Activated B cell treated with CpG ODN at 0.5 μM for 24 hours (primary cell): ENCODE measurements around the gene CFAP73. TPM values are rescaled to one million over a fixed set of nuclear protein-coding genes. Genes with fewer than 3 reads are reported as not detected.

Experiments
- ATAC-seq: fragments of 200-7000 bp; cut with Tn5 transposase; one replicate; pipeline ENCODE4 v1.10.0; 2021; ENCODE audit warnings: low read depth, mild to moderate bottlenecking, moderate library complexity
- CTCF ChIA-PET: fragments of 350-600 bp; sonication (Branson Sonifier 250); formaldehyde crosslinking; loops from one replicate; lab custom pipeline; 2021; ENCODE audit warnings: antibody characterized with exemption; lab: Charles Lee
- POLR2A ChIA-PET: fragments of 350-600 bp; sonication (Branson Sonifier 250); formaldehyde crosslinking; loops from one replicate; lab custom pipeline; 2021; ENCODE audit warnings: antibody characterized with exemption; lab: Charles Lee
- DNase-seq: peaks from one replicate; pipeline ENCODE4 v3.0.0; 2022
- H3K27ac Mint-ChIP-seq: one replicate; pipeline ENCODE4 v1.8.0; 2020; ENCODE audit warnings: mixed read lengths
- H3K27me3 Mint-ChIP-seq: one replicate; pipeline ENCODE4 v1.8.0; 2021; ENCODE audit warnings: mixed read lengths
- H3K36me3 Mint-ChIP-seq: one replicate; pipeline ENCODE4 v1.8.0; 2021; ENCODE audit warnings: low read depth, mixed read lengths
- H3K4me1 Mint-ChIP-seq: one replicate; pipeline ENCODE4 v1.8.0; 2021; ENCODE audit warnings: mixed read lengths
- H3K4me3 Mint-ChIP-seq: one replicate; pipeline ENCODE4 v1.8.0; 2020; ENCODE audit warnings: mild to moderate bottlenecking, mixed read lengths
- H3K9me3 Mint-ChIP-seq: one replicate; pipeline ENCODE4 v1.8.0; 2020; ENCODE audit warnings: mixed read lengths
- intact Hi-C: fragments of 100-400 bp; cut with micrococcal nuclease; formaldehyde crosslinking; loops from one replicate; pipeline ENCODE4 v1.15.1; 2024
- total RNA-seq: library from RNA; stranded (reverse); gene quantifications from 2 replicates; pipeline ENCODE4 v1.2.3, GENCODE V29; 2022
- TF ChIP-seq, protein P1 (sequence below): fragments of 200-600 bp; IDR thresholded peaks from one replicate; pipeline ENCODE4 v1.8.0; 2022; ENCODE audit warnings: antibody characterized with exemption, mild to moderate bottlenecking

CFAP73 gene
- total RNA-seq, 1 donor from 2014 or later: 1.1 TPM

DNA sequence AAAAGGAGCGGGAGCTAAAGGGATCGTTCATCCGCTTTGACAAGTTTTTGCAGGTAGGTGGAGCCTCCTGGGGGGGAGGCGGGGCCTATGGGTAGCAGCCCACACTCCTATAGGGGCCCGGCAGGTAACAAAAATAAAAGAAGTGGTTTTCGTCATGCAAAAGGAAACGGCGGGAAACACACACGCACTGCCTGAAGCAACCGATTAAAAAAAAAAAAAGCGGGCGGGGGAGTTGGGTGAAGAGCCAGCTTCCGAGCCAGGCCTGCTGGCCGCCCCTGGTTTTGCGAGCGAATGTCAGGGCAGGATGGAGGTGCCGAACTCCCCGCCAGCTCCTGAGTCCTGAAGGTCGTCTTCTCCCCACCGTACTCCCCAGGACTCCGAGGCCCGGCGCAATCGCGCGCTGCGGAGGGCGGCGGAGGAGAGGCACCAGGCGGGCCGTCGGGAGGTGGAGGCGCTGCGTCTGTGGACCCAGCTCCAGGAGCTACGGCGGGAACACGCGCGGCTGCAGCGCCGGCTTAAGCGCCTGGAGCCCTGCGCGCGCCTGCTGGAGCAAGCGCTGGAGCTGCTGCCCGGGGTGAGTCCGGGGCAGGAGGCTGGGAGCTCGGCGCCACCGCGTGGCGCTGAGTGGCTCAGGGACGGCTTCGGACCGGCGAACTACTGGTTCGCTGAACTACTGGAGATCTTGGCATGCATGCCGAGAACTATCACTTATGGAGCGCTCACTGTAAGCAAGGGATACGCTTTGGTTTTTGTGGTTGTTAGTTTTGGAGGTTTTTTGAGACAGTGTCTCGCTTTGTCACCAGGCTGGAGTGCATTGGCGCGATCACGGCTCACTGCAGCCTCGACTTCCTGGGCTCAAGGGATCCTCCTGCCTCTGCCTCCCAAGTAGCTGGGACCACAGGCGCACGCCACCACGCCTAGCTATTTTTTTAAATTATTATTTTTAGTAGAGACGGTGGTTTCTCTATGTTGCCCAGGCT is 3.6 kb downstream of the CFAP73 start:
- peaks cover 24% of the 10 kb centered on the region for H3K4me1 Mint-ChIP-seq
- TF ChIP-seq, protein P1, sequence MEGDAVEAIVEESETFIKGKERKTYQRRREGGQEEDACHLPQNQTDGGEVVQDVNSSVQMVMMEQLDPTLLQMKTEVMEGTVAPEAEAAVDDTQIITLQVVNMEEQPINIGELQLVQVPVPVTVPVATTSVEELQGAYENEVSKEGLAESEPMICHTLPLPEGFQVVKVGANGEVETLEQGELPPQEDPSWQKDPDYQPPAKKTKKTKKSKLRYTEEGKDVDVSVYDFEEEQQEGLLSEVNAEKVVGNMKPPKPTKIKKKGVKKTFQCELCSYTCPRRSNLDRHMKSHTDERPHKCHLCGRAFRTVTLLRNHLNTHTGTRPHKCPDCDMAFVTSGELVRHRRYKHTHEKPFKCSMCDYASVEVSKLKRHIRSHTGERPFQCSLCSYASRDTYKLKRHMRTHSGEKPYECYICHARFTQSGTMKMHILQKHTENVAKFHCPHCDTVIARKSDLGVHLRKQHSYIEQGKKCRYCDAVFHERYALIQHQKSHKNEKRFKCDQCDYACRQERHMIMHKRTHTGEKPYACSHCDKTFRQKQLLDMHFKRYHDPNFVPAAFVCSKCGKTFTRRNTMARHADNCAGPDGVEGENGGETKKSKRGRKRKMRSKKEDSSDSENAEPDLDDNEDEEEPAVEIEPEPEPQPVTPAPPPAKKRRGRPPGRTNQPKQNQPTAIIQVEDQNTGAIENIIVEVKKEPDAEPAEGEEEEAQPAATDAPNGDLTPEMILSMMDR: no peak
- POLR2A ChIA-PET: interaction anchor here (0.8 to 2.7 kb wide), 15 partner anchors 10 to 175 kb away, joined by 3 to 14 read pairs (median 4); partner anchors contain the start of genes DDX54, OAS2, RASAL1 and RITA1
- intact Hi-C loops: loop anchor here (1.0 to 2.0 kb wide), 4 partner anchors 11 to 105 kb away; no protein-coding TSS in a partner anchor
- H3K27me3 Mint-ChIP-seq: peaks cover 8% of the 10 kb centered on the region
- peaks cover 17% of the 10 kb centered on the region for H3K36me3 Mint-ChIP-seq
- CTCF ChIA-PET: interaction anchor here (0.8 to 2.7 kb wide), 20 partner anchors 11 to 252 kb away, joined by 3 to 46 read pairs (median 4); partner anchors contain the start of gene RASAL1
- no peak overlapping the region for H3K27ac Mint-ChIP-seq
- peak overlapping the region; percentile 80 for H3K4me3 Mint-ChIP-seq
- ATAC-seq (peak; percentile 66), DNase-seq (peak; percentile 45)
- no peaks in the 10 kb centered on the region for H3K9me3 Mint-ChIP-seq

DNA sequence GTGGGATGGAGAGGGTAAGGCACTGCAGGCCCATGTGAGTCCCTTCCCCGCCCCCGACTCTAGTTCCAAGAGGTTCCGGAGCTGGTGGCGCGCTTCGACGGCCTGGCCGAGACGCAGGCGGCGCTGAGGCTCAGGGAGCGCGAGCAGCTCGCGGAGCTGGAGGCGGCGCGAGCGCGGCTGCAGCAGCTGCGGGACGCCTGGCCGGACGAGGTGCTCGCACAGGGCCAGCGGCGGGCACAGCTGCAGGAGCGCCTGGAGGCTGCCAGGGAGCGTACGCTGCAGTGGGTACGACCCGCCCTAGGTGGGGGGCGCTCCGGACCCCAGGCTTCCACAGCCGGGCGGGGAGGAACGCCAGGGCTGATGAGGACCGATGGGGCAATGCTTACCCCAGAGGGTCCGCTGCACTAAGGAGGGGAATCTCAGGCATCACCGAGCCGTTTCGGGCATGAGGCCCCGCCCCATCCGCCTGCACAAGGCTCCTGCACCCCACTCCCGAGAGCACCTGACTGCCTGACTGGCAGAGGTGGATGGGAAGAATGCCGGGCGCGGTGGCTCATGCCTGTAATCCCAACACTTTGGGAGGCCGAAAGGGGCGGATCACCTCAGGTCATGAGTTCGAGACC is 4.9 kb downstream of the CFAP73 start:
- POLR2A ChIA-PET: interaction anchor here (0.6 to 1.9 kb wide), 8 partner anchors 12 to 104 kb away, joined by 3 to 9 read pairs (median 5); partner anchors contain the start of genes DDX54 and RASAL1
- peaks cover 24% of the 10 kb centered on the region for H3K4me1 Mint-ChIP-seq
- intact Hi-C loops: loop anchor here (1.0 kb wide), 1 partner anchor 56 kb away; no protein-coding TSS in a partner anchor
- H3K36me3 Mint-ChIP-seq: peaks cover 30% of the 10 kb centered on the region
- CTCF ChIA-PET: interaction anchor here (1.0 to 2.7 kb wide), 7 partner anchors 13 to 254 kb away, joined by 3 to 46 read pairs (median 6); no protein-coding TSS in a partner anchor
- H3K27ac Mint-ChIP-seq: no peak overlapping the region
- no peaks in the 10 kb centered on the region for H3K9me3 Mint-ChIP-seq
- no peak for DNase-seq
- peak overlapping the region; percentile 24 for H3K4me3 Mint-ChIP-seq
- ATAC-seq: peak; percentile 27
- H3K27me3 Mint-ChIP-seq: peaks cover 8% of the 10 kb centered on the region
- TF ChIP-seq, protein P1: no peak

DNA sequence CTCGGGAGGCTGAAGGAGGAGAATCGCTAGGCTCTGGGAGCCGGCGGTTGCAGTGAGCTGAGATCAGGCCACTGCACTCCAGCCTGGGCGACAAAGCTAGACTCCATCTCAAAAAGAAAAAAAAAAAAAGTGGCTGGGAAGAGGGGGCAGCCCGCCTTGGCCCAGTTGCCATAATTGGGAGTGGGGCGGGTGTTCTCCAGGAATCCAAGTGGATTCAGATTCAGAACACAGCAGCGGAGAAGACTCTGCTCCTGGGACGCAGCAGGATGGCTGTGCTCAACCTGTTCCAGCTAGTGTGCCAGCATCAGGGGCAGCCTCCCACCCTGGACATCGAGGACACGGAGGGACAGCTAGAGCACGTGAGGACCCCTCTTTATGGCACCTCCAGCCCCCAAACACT is 5.5 kb downstream of the CFAP73 start:
- Mint-ChIP-seq H3K4me1 (peaks cover 24% of the 10 kb centered on the region), H3K9me3 (no peaks in the 10 kb centered on the region), H3K27me3 (peaks cover 8% of the 10 kb centered on the region), H3K36me3 (peaks cover 36% of the 10 kb centered on the region), H3K27ac (no peak overlapping the region), H3K4me3 (no peak overlapping the region)
- CTCF ChIA-PET: interaction anchor here (0.8 to 1.6 kb wide), 2 partner anchors 18 to 56 kb away, joined by 3 to 4 read pairs; no protein-coding TSS in a partner anchor
- no peak for DNase-seq
- POLR2A ChIA-PET: interaction anchor here (0.6 to 1.9 kb wide), 4 partner anchors 17 to 48 kb away, joined by 4 to 5 read pairs (median 4); partner anchors contain the start of gene DDX54
- intact Hi-C loops: no loop called here
- TF ChIP-seq, protein P1: no peak
- no peak for ATAC-seq

DNA sequence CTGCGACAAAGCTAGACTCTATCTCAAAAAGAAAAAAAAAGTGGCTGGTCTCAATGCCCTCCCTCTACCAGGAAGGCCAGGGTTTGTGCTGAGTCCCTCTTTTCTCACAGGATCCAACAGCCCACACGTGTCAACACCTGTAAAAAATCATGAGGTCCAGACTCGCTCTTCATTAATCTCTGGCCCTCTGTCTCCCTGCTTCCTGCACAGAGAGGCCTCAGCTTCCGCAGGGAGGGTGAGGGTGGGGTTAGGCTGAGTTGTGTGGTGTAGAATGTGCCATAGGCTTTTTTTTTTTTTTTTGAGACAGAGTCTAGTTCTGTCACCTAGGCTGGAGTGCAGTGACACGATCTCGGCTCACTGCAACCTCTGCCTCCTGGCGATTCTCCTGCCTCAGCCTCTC is 6.1 kb downstream of the CFAP73 start:
- ChIA-PET CTCF (interaction anchor here (0.8 to 1.6 kb wide), 2 partner anchors 18 to 57 kb away, joined by 3 to 4 read pairs; no protein-coding TSS in a partner anchor), POLR2A (no interaction called here)
- Mint-ChIP-seq H3K4me1 (peaks cover 24% of the 10 kb centered on the region), H3K9me3 (no peaks in the 10 kb centered on the region), H3K36me3 (peaks cover 42% of the 10 kb centered on the region), H3K4me3 (no peak overlapping the region), H3K27ac (no peak overlapping the region), H3K27me3 (peaks cover 8% of the 10 kb centered on the region)
- intact Hi-C loops: no loop called here
- DNase-seq (no peak), ATAC-seq (no peak)
- TF ChIP-seq, protein P1: no peak
